HCT116 (cell line): Measurements from ENCODE around the gene TPGS1. TPM values are rescaled to one million over a fixed set of nuclear protein-coding genes. Genes with fewer than 3 reads are reported as not detected.
"Not testable (repeated sequence)": the region's sequence is repeated elsewhere in the genome, so short reads cannot be mapped to it uniquely, and the experiment has no call there.

Source experiments
- ATAC-seq: fragments of 200-7000 bp; cut with Tn5 transposase; 2 replicates; pipeline ENCODE4 v1.9.1; 2020; ENCODE audit warnings: mild to moderate bottlenecking, moderate library complexity
- BruUV-seq: library from RNA; stranded (reverse); fragments of 400-500 nt; replicated peaks from 2 replicates; lab custom pipeline; 2021; lab: Mats Ljungman, UMichigan
- CTCF ChIA-PET: fragments of 300-600 bp; sonication (Branson Sonifier 250); formaldehyde crosslinking; loops from one replicate; lab custom pipeline; 2021; ENCODE audit warnings: antibody characterized with exemption; lab: Charles Lee
- POLR2A ChIA-PET: fragments of 300-600, 350-600 bp; sonication (Branson Sonifier 250); formaldehyde crosslinking; loops from one replicate; lab custom pipeline; 2021; ENCODE audit warnings: antibody characterized with exemption; lab: Charles Lee
- RAD21 ChIA-PET, 2 experiments: fragments of 300-600 bp; sonication (Branson Sonifier 250); formaldehyde crosslinking; loops; one replicate each; lab custom pipeline; 2023; ENCODE audit warnings: low total read pairs in 2 of 2; ENCODE audit not compliant: uncharacterized antibody in 2 of 2, unreplicated experiment in 2 of 2, low non-redundant PET in 1 of 2; lab: Charles Lee
- DNase-seq: peaks from one replicate; pipeline ENCODE4 v3.0.0-alpha.2; 2010; ENCODE audit warnings: low read depth, low spot score
- H2AFZ ChIP-seq: fragments of 200-600 bp; shearing (Covaris generic), sonication (generic); 2 replicates; pipeline ENCODE4 v1.6.1; 2017; ENCODE audit warnings: low read depth, mixed run types, mixed read lengths, antibody characterized with exemption, low read length; ENCODE audit not compliant: poor library complexity, severe bottlenecking
- H3K27ac ChIP-seq: 2 replicates; pipeline ENCODE4 v1.5.1; 2012; ENCODE audit warnings: low read depth, low read length
- H3K27me3 ChIP-seq: fragments of 200-600 bp; sonication (generic); 2 replicates; pipeline ENCODE4 v1.6.1; 2016; ENCODE audit warnings: mixed run types, low read length, mixed read lengths; ENCODE audit not compliant: insufficient read depth
- H3K36me3 ChIP-seq, 2 experiments: fragments of 200-500 bp in 1 of 2; fragments of 200-600 bp in 1 of 2; sonication (Bioruptor generic) in 1 of 2; sonication (generic) in 1 of 2; 2 replicates each; pipeline versions ENCODE4 v1.5.1 to v1.6.1; 2014 to 2016; ENCODE audit warnings: low read length in 2 of 2, inconsistent platforms in 1 of 2, mixed read lengths in 1 of 2, mixed run types in 1 of 2; ENCODE audit not compliant: insufficient read depth in 2 of 2, control insufficient read depth in 1 of 2
- H3K4me1 ChIP-seq, 2 experiments: fragments of 200-600 bp in 1 of 2; sonication (generic) in 1 of 2; 2 replicates each; pipeline versions ENCODE4 v1.5.1 to v1.6.1; 2012 to 2017; ENCODE audit warnings: low read length in 2 of 2, inconsistent platforms in 1 of 2, mild to moderate bottlenecking in 1 of 2, mixed read lengths in 1 of 2, mixed run types in 1 of 2, moderate library complexity in 1 of 2; ENCODE audit not compliant: insufficient read depth in 2 of 2, control insufficient read depth in 1 of 2
- H3K4me2 ChIP-seq: fragments of 200-600 bp; sonication (generic); 2 replicates; pipeline ENCODE4 v1.6.1; 2017; ENCODE audit warnings: mixed run types, low read length, mixed read lengths
- H3K4me3 ChIP-seq, 2 experiments: fragments of 200-600 bp in 1 of 2; sonication (generic) in 1 of 2; replicated peaks in 1 of 2; 2 replicates each; pipeline ENCODE4 v1.5.1; 2011 to 2016; ENCODE audit warnings: low read length in 2 of 2, control low read depth in 1 of 2, low read depth in 1 of 2, mild to moderate bottlenecking in 1 of 2, mixed read lengths in 1 of 2, mixed run types in 1 of 2
- H3K79me2 ChIP-seq: fragments of 200-600 bp; sonication (generic); 2 replicates; pipeline ENCODE4 v1.6.1; 2017; ENCODE audit warnings: mild to moderate bottlenecking, mixed run types, low read length, moderate library complexity, mixed read lengths; ENCODE audit not compliant: insufficient read depth
- H3K9ac ChIP-seq: fragments of 200-600 bp; sonication (generic); 2 replicates; pipeline ENCODE4 v1.6.1; 2016; ENCODE audit warnings: low read length, mixed read lengths
- H3K9me2 ChIP-seq: fragments of 200-600 bp; sonication (generic), shearing (Covaris generic); 2 replicates; pipeline ENCODE4 v1.6.1; 2017; ENCODE audit warnings: mixed run types, mild to moderate bottlenecking, moderate library complexity; ENCODE audit not compliant: insufficient read depth
- H3K9me3 ChIP-seq, 2 experiments: fragments of 200-500 bp in 1 of 2; fragments of 200-600 bp in 1 of 2; sonication (Bioruptor generic) in 1 of 2; sonication (generic) in 1 of 2; 2 replicates each; pipeline ENCODE4 v1.6.1; 2014 to 2017; ENCODE audit warnings: low read length in 2 of 2, mixed read lengths in 2 of 2, inconsistent platforms in 1 of 2, low read depth in 1 of 2, mild to moderate bottlenecking in 1 of 2, mixed run types in 1 of 2, moderate library complexity in 1 of 2; ENCODE audit not compliant: control insufficient read depth in 1 of 2, insufficient read depth in 1 of 2
- H4K20me1 ChIP-seq: fragments of 200-600 bp; sonication (generic), shearing (Covaris generic); 2 replicates; pipeline ENCODE4 v1.6.1; 2017; ENCODE audit warnings: mixed run types, mild to moderate bottlenecking, moderate library complexity; ENCODE audit not compliant: insufficient read depth
- CBX3 ChIP-seq: IDR thresholded peaks from 2 replicates; pipeline ENCODE4 v1.6.1; 2012; ENCODE audit warnings: low read depth
- EGR1 ChIP-seq: IDR thresholded peaks from 2 replicates; pipeline ENCODE4 v1.6.1; 2012; ENCODE audit warnings: low read depth
- ELF1 ChIP-seq: IDR thresholded peaks from 2 replicates; pipeline ENCODE4 v1.6.1; 2012; ENCODE audit warnings: low read depth, borderline replicate concordance
- POLR2AphosphoS5 ChIP-seq: IDR thresholded peaks from 2 replicates; pipeline ENCODE4 v1.6.1; 2011; ENCODE audit warnings: mild to moderate bottlenecking, low read depth, low read length, moderate library complexity
- RAD21 ChIP-seq: IDR thresholded peaks from 2 replicates; pipeline ENCODE4 v1.6.1; 2012; ENCODE audit warnings: low read depth, mild to moderate bottlenecking
- intact Hi-C: fragments of 100-400 bp; cut with micrococcal nuclease; formaldehyde crosslinking; loops from 2 replicates; pipeline ENCODE4 v1.10.0; 2022
- total RNA-seq: library from RNA; stranded (reverse); gene quantifications from one replicate; pipeline ENCODE4 v1.2.1, GENCODE V29; 2021; ENCODE audit not compliant: unreplicated experiment
- TF ChIP-seq, protein P1 (sequence below), 3 experiments: fragments of 200-600 bp in 1 of 3; sonication (generic) in 1 of 3; IDR thresholded peaks in 2 of 3; conservative IDR thresholded peaks in 1 of 3; 2 replicates each; pipeline ENCODE4 v1.5.1; 2012 to 2017; ENCODE audit warnings: low read depth in 2 of 3, low read length in 2 of 3, antibody characterized with exemption in 1 of 3, borderline replicate concordance in 1 of 3, control low read depth in 1 of 3, mild to moderate bottlenecking in 1 of 3, mixed read lengths in 1 of 3, mixed run types in 1 of 3, moderate library complexity in 1 of 3; ENCODE audit not compliant: insufficient read depth in 1 of 3
- TF ChIP-seq, protein P2 (sequence below): IDR thresholded peaks from 2 replicates; pipeline ENCODE4 v1.6.1; 2012

The TPGS1 gene
- total RNA-seq, 1 experiment from 2014 or later, result 19.1 TPM

DNA sequence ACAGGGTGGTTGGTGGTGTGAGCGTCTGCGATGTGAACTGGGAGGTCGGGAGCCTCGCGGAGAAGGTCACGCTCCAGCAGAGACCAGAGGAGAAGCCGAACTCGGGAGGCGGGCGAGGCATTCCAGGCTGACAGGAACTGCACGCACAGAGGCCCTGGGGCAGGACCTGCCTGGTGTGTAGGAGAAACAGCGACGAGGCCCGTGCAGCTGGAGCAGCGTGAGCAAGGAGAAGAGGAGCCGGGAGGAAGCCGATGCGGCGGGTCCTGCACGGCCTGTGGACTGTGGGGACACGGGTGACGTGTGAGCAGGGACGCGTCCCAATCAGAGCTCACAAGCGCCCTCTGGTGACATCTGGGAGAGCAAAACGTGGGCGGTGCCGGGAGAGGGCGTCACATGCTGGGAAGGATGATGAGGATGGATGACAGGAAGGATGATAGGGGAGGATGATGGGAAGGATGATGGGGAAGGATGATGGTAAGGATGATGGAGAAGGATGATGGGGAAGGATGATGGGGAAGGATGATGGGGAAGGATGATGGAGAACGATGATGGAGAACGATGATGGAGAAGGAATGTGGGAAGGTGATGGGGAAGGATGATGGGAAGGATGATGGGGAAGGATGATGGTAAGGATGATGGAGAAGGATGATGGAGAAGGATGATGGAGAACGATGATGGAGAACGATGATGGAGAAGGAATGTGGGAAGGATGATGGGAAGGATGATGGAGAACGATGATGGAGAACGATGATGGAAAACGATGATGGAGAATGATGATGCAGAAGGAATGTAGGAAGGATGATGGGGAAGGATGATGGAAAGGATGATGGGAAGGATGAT, 27.1 kb upstream of the TPGS1 start:
- Histone ChIP-seq H3K4me2 (no peak overlapping the region), H3K79me2 (no peaks in the 10 kb centered on the region), H3K9me2 (no peaks in the 10 kb centered on the region), H3K9ac (no peak overlapping the region), H3K4me3 (no peak overlapping the region), H4K20me1 (no peaks in the 10 kb centered on the region), H2AFZ (no peak overlapping the region), H3K36me3 (no peaks in the 10 kb centered on the region), H3K4me1 (no peaks in the 10 kb centered on the region), H3K27me3 (no peaks in the 10 kb centered on the region), H3K9me3 (peaks cover 0 to 15% of the 10 kb centered on the region in 2 experiments; a peak in 1 of 4 replicates), H3K27ac (no peak overlapping the region; the same call in 1 of the 2 replicates)
- peak; percentile 67 for ATAC-seq
- 0 out of 2 replicates have a peak, but pooled peaks have one; percentile 29 for TF ChIP-seq CBX3
- peak; percentile 57; the same call in 1 of the 2 replicates for TF ChIP-seq EGR1
- TF ChIP-seq, protein P1, sequence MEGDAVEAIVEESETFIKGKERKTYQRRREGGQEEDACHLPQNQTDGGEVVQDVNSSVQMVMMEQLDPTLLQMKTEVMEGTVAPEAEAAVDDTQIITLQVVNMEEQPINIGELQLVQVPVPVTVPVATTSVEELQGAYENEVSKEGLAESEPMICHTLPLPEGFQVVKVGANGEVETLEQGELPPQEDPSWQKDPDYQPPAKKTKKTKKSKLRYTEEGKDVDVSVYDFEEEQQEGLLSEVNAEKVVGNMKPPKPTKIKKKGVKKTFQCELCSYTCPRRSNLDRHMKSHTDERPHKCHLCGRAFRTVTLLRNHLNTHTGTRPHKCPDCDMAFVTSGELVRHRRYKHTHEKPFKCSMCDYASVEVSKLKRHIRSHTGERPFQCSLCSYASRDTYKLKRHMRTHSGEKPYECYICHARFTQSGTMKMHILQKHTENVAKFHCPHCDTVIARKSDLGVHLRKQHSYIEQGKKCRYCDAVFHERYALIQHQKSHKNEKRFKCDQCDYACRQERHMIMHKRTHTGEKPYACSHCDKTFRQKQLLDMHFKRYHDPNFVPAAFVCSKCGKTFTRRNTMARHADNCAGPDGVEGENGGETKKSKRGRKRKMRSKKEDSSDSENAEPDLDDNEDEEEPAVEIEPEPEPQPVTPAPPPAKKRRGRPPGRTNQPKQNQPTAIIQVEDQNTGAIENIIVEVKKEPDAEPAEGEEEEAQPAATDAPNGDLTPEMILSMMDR (IDR thresholded peaks at IDR 0.05 in 2 of 3, conservative IDR thresholded peaks at IDR 0.05 in 1 of 3; ENCODE audit: borderline replicate concordance in 1 of 3, insufficient read depth in 1 of 3, low read depth in 2 of 3, low read length in 2 of 3), result peak; percentile 38 to 70 (median 47); a peak in 5 of 6 replicates
- TF ChIP-seq, protein P2, sequence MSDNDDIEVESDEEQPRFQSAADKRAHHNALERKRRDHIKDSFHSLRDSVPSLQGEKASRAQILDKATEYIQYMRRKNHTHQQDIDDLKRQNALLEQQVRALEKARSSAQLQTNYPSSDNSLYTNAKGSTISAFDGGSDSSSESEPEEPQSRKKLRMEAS, result no peak
- TF ChIP-seq RAD21, result peak; percentile 63
- no peak for TF ChIP-seq POLR2AphosphoS5
- no peak for TF ChIP-seq ELF1
- intact Hi-C loops, result no loop called here
- ChIA-PET CTCF (interaction anchor here (0.7 kb wide), 1 partner anchor 9 kb away, joined by 3 read pairs; no protein-coding TSS in a partner anchor), RAD21 (no interaction called here), POLR2A (interaction anchor here (1.2 kb wide), 1 partner anchor 51 kb away, joined by 3 read pairs; the partner anchor contains the start of gene CDC34)
- BruUV-seq, result no TSS peak
- DNase-seq, result no peak

DNA sequence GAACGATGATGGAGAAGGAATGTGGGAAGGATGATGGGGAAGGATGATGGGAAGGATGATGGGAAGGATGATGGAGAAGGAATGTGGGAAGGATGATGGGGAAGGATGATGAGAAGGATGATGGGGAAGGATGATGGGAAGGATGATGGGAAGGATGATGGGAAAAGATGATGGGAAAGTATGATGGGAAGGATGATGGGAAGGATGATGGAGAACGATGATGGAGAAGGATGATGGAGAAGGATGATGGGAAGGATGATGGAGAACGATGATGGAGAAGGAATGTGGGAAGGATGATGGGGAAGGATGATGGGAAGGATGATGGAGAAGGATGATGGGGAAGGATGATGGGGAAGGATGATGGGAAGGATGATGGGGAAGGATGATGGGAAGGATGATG, 26.2 kb upstream of the TPGS1 start:
- BruUV-seq, H4K20me1 ChIP-seq, H3K9me2 ChIP-seq, ATAC-seq, H2AFZ ChIP-seq, RAD21 ChIA-PET, H3K4me2 ChIP-seq, CTCF ChIA-PET, H3K79me2 ChIP-seq, intact Hi-C loops, H3K36me3 ChIP-seq, H3K9ac ChIP-seq, H3K27ac ChIP-seq, H3K4me1 ChIP-seq, H3K4me3 ChIP-seq, POLR2A ChIA-PET, H3K27me3 ChIP-seq, DNase-seq: not testable (repeated sequence)
- H3K9me3 ChIP-seq, result peaks cover 0 to 15% of the 10 kb centered on the region in 2 experiments; a peak in 1 of 4 replicates
